ENCODE data around the gene C1orf210. TPM values are rescaled to one million over a fixed set of nuclear protein-coding genes. Genes with fewer than 3 reads are reported as not detected.
A peak's percentile ranks its signal among the peaks of the same experiment; 100 is the strongest.

The C1orf210 gene
- total and polyA plus RNA-seq, 12 donors = not detected

GRCh38 chr1:43303471-43304313, 18.3 kb upstream of the C1orf210 start:
- intact Hi-C loops (cut with DNase I) = no loop called here
- WGBS, 4 donors = 67 to 84% (median 74%) methylated on average over 8 of the region's 8 CpGs
- no peak overlapping the region for H3K27ac ChIP-seq

GRCh38 chr1:43302721-43303470, 17.5 kb upstream of the C1orf210 start:
- 74 to 84% (median 76%) methylated on average over 7 of the region's 7 CpGs for WGBS, 4 donors
- Histone ChIP-seq H3K4me1 (replicated peaks in 1 of 2) (no peaks in the 10 kb centered on the region), H3K4me3 (no peak overlapping the region), H3K27ac (no peak overlapping the region), H3K9me3 (replicated peaks in 1 of 3) (no peaks in the 10 kb centered on the region), H3K36me3 (replicated peaks in 1 of 2) (no peaks in the 10 kb centered on the region), H3K27me3 (no peaks in the 10 kb centered on the region)
- DNase-seq = no peak
- intact Hi-C loops (cut with DNase I) = no loop called here
- TF ChIP-seq POLR2A (IDR thresholded peaks at IDR 0.05) = no peak
- TF ChIP-seq, protein P1, sequence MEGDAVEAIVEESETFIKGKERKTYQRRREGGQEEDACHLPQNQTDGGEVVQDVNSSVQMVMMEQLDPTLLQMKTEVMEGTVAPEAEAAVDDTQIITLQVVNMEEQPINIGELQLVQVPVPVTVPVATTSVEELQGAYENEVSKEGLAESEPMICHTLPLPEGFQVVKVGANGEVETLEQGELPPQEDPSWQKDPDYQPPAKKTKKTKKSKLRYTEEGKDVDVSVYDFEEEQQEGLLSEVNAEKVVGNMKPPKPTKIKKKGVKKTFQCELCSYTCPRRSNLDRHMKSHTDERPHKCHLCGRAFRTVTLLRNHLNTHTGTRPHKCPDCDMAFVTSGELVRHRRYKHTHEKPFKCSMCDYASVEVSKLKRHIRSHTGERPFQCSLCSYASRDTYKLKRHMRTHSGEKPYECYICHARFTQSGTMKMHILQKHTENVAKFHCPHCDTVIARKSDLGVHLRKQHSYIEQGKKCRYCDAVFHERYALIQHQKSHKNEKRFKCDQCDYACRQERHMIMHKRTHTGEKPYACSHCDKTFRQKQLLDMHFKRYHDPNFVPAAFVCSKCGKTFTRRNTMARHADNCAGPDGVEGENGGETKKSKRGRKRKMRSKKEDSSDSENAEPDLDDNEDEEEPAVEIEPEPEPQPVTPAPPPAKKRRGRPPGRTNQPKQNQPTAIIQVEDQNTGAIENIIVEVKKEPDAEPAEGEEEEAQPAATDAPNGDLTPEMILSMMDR (IDR thresholded peaks at IDR 0.05) = no peak

More at GRCh38 chr1:43303471-43304313, 18.3 kb upstream of the C1orf210 start:
- Histone ChIP-seq H3K27me3 (no peaks in the 10 kb centered on the region), H3K9me3 (replicated peaks in 1 of 3) (no peaks in the 10 kb centered on the region), H3K4me3 (no peak overlapping the region), H3K36me3 (replicated peaks in 1 of 2) (no peaks in the 10 kb centered on the region), H3K4me1 (replicated peaks in 1 of 2) (no peaks in the 10 kb centered on the region)
- no peak for TF ChIP-seq POLR2A (IDR thresholded peaks at IDR 0.05)
- TF ChIP-seq, protein P1 (IDR thresholded peaks at IDR 0.05) = no peak
- DNase-seq = no peak

- 69 to 76% (median 74%) methylated on average over 1 of the region's 1 CpG for WGBS, 4 donors
- TF ChIP-seq, protein P1 (IDR thresholded peaks at IDR 0.05) = no peak
- Histone ChIP-seq H3K27ac (no peak overlapping the region), H3K9me3 (replicated peaks in 1 of 3) (no peaks in the 10 kb centered on the region), H3K4me1 (replicated peaks in 1 of 2) (no peaks in the 10 kb centered on the region), H3K27me3 (no peaks in the 10 kb centered on the region), H3K4me3 (no peak overlapping the region), H3K36me3 (replicated peaks in 1 of 2) (no peaks in the 10 kb centered on the region)
- intact Hi-C loops (cut with DNase I) = no loop called here
- DNase-seq = no peak
Observed at GRCh38 chr1:43302201-43302600, 16.8 kb upstream of the C1orf210 start.

GRCh38 chr1:43300378-43301094, 15.2 kb upstream of the C1orf210 start, which contains the start of gene TIE1:
TSS of gene TIE1 (plus strand) at chr1:43300982. CDS start at chr1:43301072, 90 bp downstream.
- intact Hi-C loops (cut with DNase I) = no loop called here
- DNase-seq = peak in 4 of 7 donors; percentile 26 to 54 (median 30)

More at GRCh38 chr1:43300378-43301094, 15.2 kb upstream of the C1orf210 start, which contains the start of gene TIE1:
- TF ChIP-seq, protein P1 (IDR thresholded peaks at IDR 0.05) = no peak
- TF ChIP-seq POLR2A (IDR thresholded peaks at IDR 0.05) = peak in 1 of 2 donors; percentile 29
- Histone ChIP-seq H3K9me3 (replicated peaks in 1 of 3) (no peaks in the 10 kb centered on the region), H3K4me1 (replicated peaks in 1 of 2) (no peaks in the 10 kb centered on the region), H3K27me3 (no peaks in the 10 kb centered on the region), H3K4me3 (peak within 1 kb of the TSS in 1 of 4 donors; percentile 19), H3K27ac (peak within 1 kb of the TSS in 2 of 5 donors; percentile 17 to 24), H3K36me3 (replicated peaks in 1 of 2) (no peaks in the 10 kb centered on the region)
- 62 to 67% (median 64%) methylated on average over 9 to 10 of the region's 10 CpGs for WGBS, 4 donors

Data from adrenal gland (tissue), 12 donors.